H9 (cell line): ENCODE data around the gene MTARC2. TPM values are rescaled to one million over a fixed set of nuclear protein-coding genes. Genes with fewer than 3 reads are reported as not detected.

Source experiments
- DNase-seq: peaks from one replicate; pipeline ENCODE4 v3.0.0-alpha.2; 2017
- H2AFZ ChIP-seq: one replicate; pipeline ENCODE4 v1.6.1; 2013; ENCODE audit warnings: mild to moderate bottlenecking, low read length, control low read depth, moderate library complexity
- H2AK5ac ChIP-seq: 2 replicates; pipeline ENCODE4 v1.6.1; 2013; ENCODE audit warnings: low read length, control low read depth, mixed read lengths; ENCODE audit not compliant: insufficient read length
- H2BK120ac ChIP-seq: one replicate; pipeline ENCODE4 v1.6.1; 2013; ENCODE audit warnings: low read depth, mild to moderate bottlenecking, low read length, control low read depth, inconsistent platforms; ENCODE audit not compliant: poor library complexity, severe bottlenecking
- H2BK12ac ChIP-seq: 2 replicates; pipeline ENCODE4 v1.6.1; 2013; ENCODE audit warnings: low read length, control low read depth, mixed read lengths, low read depth; ENCODE audit not compliant: insufficient read length
- H2BK15ac ChIP-seq: 2 replicates; pipeline ENCODE4 v1.6.1; 2013; ENCODE audit warnings: low read depth, low read length, control low read depth
- H2BK20ac ChIP-seq: one replicate; pipeline ENCODE4 v1.6.1; 2013; ENCODE audit warnings: low read depth, mild to moderate bottlenecking, low read length, control low read depth, inconsistent platforms; ENCODE audit not compliant: poor library complexity, severe bottlenecking
- H2BK5ac ChIP-seq: 2 replicates; pipeline ENCODE4 v1.6.1; 2013; ENCODE audit warnings: low read length, control low read depth, mixed read lengths; ENCODE audit not compliant: insufficient read length
- H3K14ac ChIP-seq: 2 replicates; pipeline ENCODE4 v1.6.1; 2013; ENCODE audit warnings: low read length, control low read depth; ENCODE audit not compliant: insufficient read depth
- H3K18ac ChIP-seq: 2 replicates; pipeline ENCODE4 v1.6.1; 2013; ENCODE audit warnings: low read depth, mild to moderate bottlenecking, mixed read lengths, low read length, control low read depth; ENCODE audit not compliant: insufficient read length
- H3K23ac ChIP-seq: 2 replicates; pipeline ENCODE4 v1.6.1; 2013; ENCODE audit warnings: low read length, control low read depth, mixed read lengths, low read depth; ENCODE audit not compliant: insufficient read length
- H3K23me2 ChIP-seq: 2 replicates; pipeline ENCODE4 v1.6.1; 2013; ENCODE audit warnings: low read depth, mild to moderate bottlenecking, mixed read lengths, low read length, control low read depth; ENCODE audit not compliant: insufficient read length, poor library complexity, severe bottlenecking
- H3K27ac ChIP-seq: 2 replicates; pipeline ENCODE4 v1.5.1; 2013; ENCODE audit warnings: low read length, control low read depth, mixed read lengths, low read depth; ENCODE audit not compliant: insufficient read length
- H3K27me3 ChIP-seq: 2 replicates; pipeline ENCODE4 v1.6.1; 2013; ENCODE audit warnings: low read length, control low read depth, inconsistent platforms; ENCODE audit not compliant: insufficient read depth
- H3K4ac ChIP-seq: 2 replicates; pipeline ENCODE4 v1.6.1; 2013; ENCODE audit warnings: low read depth, mild to moderate bottlenecking, control low read depth, inconsistent platforms, low read length, moderate library complexity
- H3K4me1 ChIP-seq: 2 replicates; pipeline ENCODE4 v1.6.1; 2013; ENCODE audit warnings: low read length, control low read depth, inconsistent platforms; ENCODE audit not compliant: insufficient read depth
- H3K4me2 ChIP-seq: 2 replicates; pipeline ENCODE4 v1.6.1; 2013; ENCODE audit warnings: low read length, control low read depth, mixed read lengths; ENCODE audit not compliant: insufficient read length, insufficient read depth
- H3K56ac ChIP-seq: 2 replicates; pipeline ENCODE4 v1.6.1; 2013; ENCODE audit warnings: low read depth, mild to moderate bottlenecking, mixed read lengths, low read length, control low read depth; ENCODE audit not compliant: insufficient read length
- H3K79me1 ChIP-seq: 2 replicates; pipeline ENCODE4 v1.6.1; 2013; ENCODE audit warnings: low read depth, mild to moderate bottlenecking, moderate library complexity, low read length, control low read depth, inconsistent platforms; ENCODE audit not compliant: insufficient read depth, poor library complexity, severe bottlenecking
- H3K79me2 ChIP-seq: 2 replicates; pipeline ENCODE4 v1.6.1; 2013; ENCODE audit warnings: low read length, control low read depth, inconsistent platforms; ENCODE audit not compliant: insufficient read depth
- H3K9ac ChIP-seq: 2 replicates; pipeline ENCODE4 v1.6.1; 2013; ENCODE audit warnings: low read length, control low read depth, mixed read lengths; ENCODE audit not compliant: insufficient read length; ENCODE audit errors: extremely low read depth
- H3K9me3 ChIP-seq: one replicate; pipeline ENCODE4 v1.6.1; 2013; ENCODE audit warnings: low read depth, low read length, inconsistent platforms; ENCODE audit not compliant: control insufficient read depth
- H3T11ph ChIP-seq: one replicate; pipeline ENCODE4 v1.6.1; 2013; ENCODE audit warnings: mild to moderate bottlenecking, low read length, control low read depth, inconsistent platforms
- H4K20me1 ChIP-seq: one replicate; pipeline ENCODE4 v1.6.1; 2013; ENCODE audit not compliant: control insufficient read depth, insufficient read length, insufficient read depth
- H4K5ac ChIP-seq: 2 replicates; pipeline ENCODE4 v1.6.1; 2013; ENCODE audit warnings: low read depth, mild to moderate bottlenecking, mixed read lengths, low read length, control low read depth; ENCODE audit not compliant: insufficient read length
- H4K8ac ChIP-seq: replicated peaks from 2 replicates; pipeline ENCODE4 v1.6.1; 2013; ENCODE audit warnings: low read length, control low read depth, mixed read lengths, low read depth; ENCODE audit not compliant: insufficient read length
- H4K91ac ChIP-seq: 2 replicates; pipeline ENCODE4 v1.6.1; 2013; ENCODE audit warnings: low read depth, mild to moderate bottlenecking, moderate library complexity, mixed read lengths, low read length, control low read depth; ENCODE audit not compliant: insufficient read length
- H3K27ac Mint-ChIP-seq, 3 experiments: 2 replicates in 2 of 3; 3 replicates in 1 of 3; pipeline ENCODE4 v1.8.0; 2020 to 2021; ENCODE audit warnings: mixed read lengths in 3 of 3, mild to moderate bottlenecking in 1 of 3, moderate library complexity in 1 of 3
- H3K27me3 Mint-ChIP-seq: 2 replicates; pipeline ENCODE4 v1.8.0; 2021; ENCODE audit warnings: low read depth, mild to moderate bottlenecking, moderate library complexity, mixed read lengths
- H3K36me3 Mint-ChIP-seq, 3 experiments: 2 replicates in 2 of 3; 3 replicates in 1 of 3; pipeline ENCODE4 v1.8.0; 2020 to 2021; ENCODE audit warnings: low read depth in 3 of 3, mixed read lengths in 3 of 3; ENCODE audit not compliant: insufficient read depth in 1 of 3
- H3K4me1 Mint-ChIP-seq, 2 experiments: 2 replicates each; pipeline ENCODE4 v1.8.0; 2020; ENCODE audit warnings: mixed read lengths in 2 of 2
- H3K4me3 Mint-ChIP-seq, 2 experiments: 2 replicates in 1 of 2; 3 replicates in 1 of 2; pipeline ENCODE4 v1.8.0; 2020 to 2021; ENCODE audit warnings: mild to moderate bottlenecking in 2 of 2, mixed read lengths in 2 of 2, moderate library complexity in 1 of 2
- H3K9me3 Mint-ChIP-seq, 2 experiments: 2 replicates in 1 of 2; 3 replicates in 1 of 2; pipeline ENCODE4 v1.8.0; 2020; ENCODE audit warnings: mild to moderate bottlenecking in 2 of 2, mixed read lengths in 2 of 2, moderate library complexity in 1 of 2
- CTCF ChIP-seq: fragments of 200-600 bp; sonication (generic); conservative IDR thresholded peaks from 3 replicates; pipeline ENCODE4 v1.8.0; 2021; ENCODE audit warnings: antibody characterized with exemption, mild to moderate bottlenecking
- WGBS: extraction: QIAGEN DNeasy Blood & Tissue Kit; methylation state at CpG from one replicate; pipeline ENCODE4 v1.1.7; 2013; ENCODE audit warnings: missing lambda C conversion rate, low lambda C conversion rate, mixed read lengths; ENCODE audit not compliant: insufficient read length; ENCODE audit errors: extremely low coverage; 5-methylcytosine and 5-hydroxymethylcytosine counted together
- total RNA-seq: library from RNA; stranded (reverse); gene quantifications from 2 replicates; pipeline ENCODE4 v1.2.1, GENCODE V29; 2021

Gene MTARC2
- total RNA-seq, 1 experiment from 2014 or later = 7.7 TPM

- H4K5ac ChIP-seq = no peak overlapping the region
- peaks cover 12 to 16% of the 10 kb centered on the region in 2 experiments for H3K4me1 Mint-ChIP-seq
- H3K79me2 ChIP-seq = no peaks in the 10 kb centered on the region
- no peak overlapping the region for H3K4me3 Mint-ChIP-seq
- H3K56ac ChIP-seq = no peak overlapping the region
- no peaks in the 10 kb centered on the region for H3K27me3 ChIP-seq
- WGBS = no CpG with 5 or more reads among the region's 6 CpGs
- H3K4ac ChIP-seq = no peak overlapping the region
- no peaks in the 10 kb centered on the region for H3K23me2 ChIP-seq
- H3K27ac Mint-ChIP-seq = no peak overlapping the region
- no peak overlapping the region for H4K91ac ChIP-seq
- H4K8ac ChIP-seq = no peak overlapping the region
- no peak overlapping the region for H2BK12ac ChIP-seq
- H3K4me1 ChIP-seq = no peaks in the 10 kb centered on the region; the same call in 1 of the 2 replicates
- no peaks in the 10 kb centered on the region for H3K36me3 Mint-ChIP-seq
- H3T11ph ChIP-seq = no peak overlapping the region
- H2BK20ac ChIP-seq = no peak overlapping the region
- H3K23ac ChIP-seq = no peak overlapping the region
- no peak overlapping the region for H2AFZ ChIP-seq
- no peak overlapping the region for H3K14ac ChIP-seq
- no peak overlapping the region for H3K9ac ChIP-seq
- no peaks in the 10 kb centered on the region for H4K20me1 ChIP-seq
- H2BK120ac ChIP-seq = no peak overlapping the region
- no peak for TF ChIP-seq CTCF
- no peaks in the 10 kb centered on the region for H3K9me3 Mint-ChIP-seq
- no peak overlapping the region for H2AK5ac ChIP-seq
- no peaks in the 10 kb centered on the region; the same call in none of the 2 replicates for H3K27me3 Mint-ChIP-seq
- no peaks in the 10 kb centered on the region for H3K79me1 ChIP-seq
- H3K27ac ChIP-seq = no peak overlapping the region
- no peak overlapping the region for H3K18ac ChIP-seq
- no peak for DNase-seq
- no peak overlapping the region for H2BK5ac ChIP-seq
- no peak overlapping the region for H3K4me2 ChIP-seq
- no peaks in the 10 kb centered on the region for H3K9me3 ChIP-seq
- no peak overlapping the region for H2BK15ac ChIP-seq
Measured at GRCh38 chr1:220825819-220826551, 77.9 kb downstream of the MTARC2 start.
